GM21576 (cell line): Measurements from ENCODE around the gene SMC1B.
"Not testable (repeated sequence)": the region's sequence is repeated elsewhere in the genome, so short reads cannot be mapped to it uniquely, and the experiment has no call there.

Source experiments
- ATAC-seq: cut with Tn5 transposase; IDR thresholded peaks from one replicate; pipeline ENCODE4 v1.9.1; 2021; ENCODE audit warnings: mild to moderate bottlenecking, moderate library complexity; ENCODE audit not compliant: unreplicated experiment

Gene SMC1B, protein sequence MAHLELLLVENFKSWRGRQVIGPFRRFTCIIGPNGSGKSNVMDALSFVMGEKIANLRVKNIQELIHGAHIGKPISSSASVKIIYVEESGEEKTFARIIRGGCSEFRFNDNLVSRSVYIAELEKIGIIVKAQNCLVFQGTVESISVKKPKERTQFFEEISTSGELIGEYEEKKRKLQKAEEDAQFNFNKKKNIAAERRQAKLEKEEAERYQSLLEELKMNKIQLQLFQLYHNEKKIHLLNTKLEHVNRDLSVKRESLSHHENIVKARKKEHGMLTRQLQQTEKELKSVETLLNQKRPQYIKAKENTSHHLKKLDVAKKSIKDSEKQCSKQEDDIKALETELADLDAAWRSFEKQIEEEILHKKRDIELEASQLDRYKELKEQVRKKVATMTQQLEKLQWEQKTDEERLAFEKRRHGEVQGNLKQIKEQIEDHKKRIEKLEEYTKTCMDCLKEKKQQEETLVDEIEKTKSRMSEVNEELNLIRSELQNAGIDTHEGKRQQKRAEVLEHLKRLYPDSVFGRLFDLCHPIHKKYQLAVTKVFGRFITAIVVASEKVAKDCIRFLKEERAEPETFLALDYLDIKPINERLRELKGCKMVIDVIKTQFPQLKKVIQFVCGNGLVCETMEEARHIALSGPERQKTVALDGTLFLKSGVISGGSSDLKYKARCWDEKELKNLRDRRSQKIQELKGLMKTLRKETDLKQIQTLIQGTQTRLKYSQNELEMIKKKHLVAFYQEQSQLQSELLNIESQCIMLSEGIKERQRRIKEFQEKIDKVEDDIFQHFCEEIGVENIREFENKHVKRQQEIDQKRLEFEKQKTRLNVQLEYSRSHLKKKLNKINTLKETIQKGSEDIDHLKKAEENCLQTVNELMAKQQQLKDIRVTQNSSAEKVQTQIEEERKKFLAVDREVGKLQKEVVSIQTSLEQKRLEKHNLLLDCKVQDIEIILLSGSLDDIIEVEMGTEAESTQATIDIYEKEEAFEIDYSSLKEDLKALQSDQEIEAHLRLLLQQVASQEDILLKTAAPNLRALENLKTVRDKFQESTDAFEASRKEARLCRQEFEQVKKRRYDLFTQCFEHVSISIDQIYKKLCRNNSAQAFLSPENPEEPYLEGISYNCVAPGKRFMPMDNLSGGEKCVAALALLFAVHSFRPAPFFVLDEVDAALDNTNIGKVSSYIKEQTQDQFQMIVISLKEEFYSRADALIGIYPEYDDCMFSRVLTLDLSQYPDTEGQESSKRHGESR

DNA sequence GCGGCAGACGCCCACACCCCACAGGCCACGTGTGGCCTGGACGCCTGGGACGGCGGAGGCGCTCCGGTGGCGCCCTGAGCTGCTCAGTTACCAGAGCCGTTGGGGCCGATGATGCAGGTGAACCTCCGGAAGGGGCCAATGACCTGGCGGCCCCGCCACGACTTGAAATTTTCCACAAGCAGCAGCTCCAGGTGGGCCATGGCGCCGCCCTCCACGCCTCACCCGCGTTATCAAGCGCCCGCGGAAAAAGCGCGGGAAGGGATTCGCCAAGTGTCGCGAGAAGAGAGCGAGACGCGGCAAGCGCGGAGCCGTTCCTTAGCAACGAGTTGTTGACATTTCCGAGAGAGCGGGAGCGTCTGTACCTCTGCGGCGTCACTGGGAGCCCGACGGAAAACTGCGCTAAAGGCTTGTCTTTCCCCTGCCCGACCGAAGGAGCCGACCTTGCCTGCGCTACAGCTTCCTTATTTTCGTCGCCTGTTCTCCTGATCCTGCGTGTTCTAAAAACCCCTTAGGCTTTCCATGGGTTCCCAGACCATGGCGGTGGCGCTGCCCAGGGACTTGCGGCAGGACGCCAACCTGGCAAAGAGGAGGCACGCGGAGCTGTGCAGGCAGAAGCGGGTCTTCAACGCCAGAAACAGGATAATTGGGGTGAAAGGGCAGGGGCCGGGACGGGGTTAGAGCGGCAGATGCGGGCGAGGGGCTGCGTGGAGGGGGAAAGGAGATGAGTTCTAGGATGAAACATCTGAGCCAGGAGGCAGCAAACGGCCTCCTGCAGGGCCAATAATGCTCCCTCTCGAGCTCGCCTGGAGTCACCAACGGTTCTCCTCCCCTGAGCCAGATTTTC lies at the start of gene SMC1B, which contains the start of gene RIBC2:
TSS of gene SMC1B (minus strand) at position 232 of the 844 bp plus-strand sequence. CDS start at position 200, 32 bp downstream.
TSS of gene RIBC2 (plus strand) at position 326 of the 844 bp plus-strand sequence. CDS start at position 520, 194 bp downstream.
- peak; percentile 55 for ATAC-seq

- ATAC-seq = no peak
These were observed 48.7 kb upstream of the SMC1B start for GRCh38 chr22:45462034-45462655.

- ATAC-seq = no peak
These were observed 47.1 kb upstream of the SMC1B start for GRCh38 chr22:45460288-45461109.

GRCh38 chr22:45459235-45459634 lies 45.8 kb upstream of the SMC1B start:
- no peak for ATAC-seq

DNA sequence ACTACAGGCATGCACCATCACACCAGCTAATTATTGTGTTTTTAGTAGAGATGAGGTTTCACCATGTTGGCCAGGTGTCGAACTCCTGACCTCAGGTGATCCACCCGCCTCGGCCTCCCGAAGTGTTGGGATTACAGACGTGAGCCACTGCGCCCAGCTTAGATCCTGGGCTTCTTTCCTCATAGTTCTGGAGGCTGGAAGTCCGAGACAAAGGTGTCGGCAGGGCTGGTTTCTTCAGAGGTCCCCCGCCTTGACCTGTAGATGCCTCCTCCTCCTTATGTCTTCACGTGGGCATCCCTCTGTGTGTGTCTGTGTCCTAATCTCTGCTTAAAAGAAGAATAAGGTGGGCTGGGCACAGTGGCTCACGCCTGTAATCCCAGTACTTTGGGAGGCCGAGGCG lies 45.1 kb upstream of the SMC1B start:
- ATAC-seq = no peak

GRCh38 chr22:45456811-45457210 lies 43.4 kb upstream of the SMC1B start:
- no peak for ATAC-seq

DNA sequence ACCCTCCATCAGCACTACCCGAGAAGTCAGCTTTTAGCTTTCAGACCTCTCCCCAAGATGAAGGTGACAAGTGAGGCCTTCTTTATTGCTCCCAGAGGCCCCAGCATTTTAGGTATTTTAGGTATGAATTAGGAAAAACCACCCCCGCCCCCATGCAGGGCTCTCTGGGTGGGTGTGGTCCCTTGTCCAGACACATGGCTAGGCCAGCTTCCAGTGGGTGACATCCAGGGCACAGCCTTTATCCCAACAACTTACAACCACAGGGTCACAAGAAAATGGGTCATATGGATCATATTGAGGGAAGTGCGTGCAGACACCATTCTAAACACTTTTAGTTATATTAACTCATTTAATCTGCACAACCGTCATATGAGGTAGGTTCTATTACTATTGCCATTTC lies 42.2 kb upstream of the SMC1B start:
- no peak for ATAC-seq

DNA sequence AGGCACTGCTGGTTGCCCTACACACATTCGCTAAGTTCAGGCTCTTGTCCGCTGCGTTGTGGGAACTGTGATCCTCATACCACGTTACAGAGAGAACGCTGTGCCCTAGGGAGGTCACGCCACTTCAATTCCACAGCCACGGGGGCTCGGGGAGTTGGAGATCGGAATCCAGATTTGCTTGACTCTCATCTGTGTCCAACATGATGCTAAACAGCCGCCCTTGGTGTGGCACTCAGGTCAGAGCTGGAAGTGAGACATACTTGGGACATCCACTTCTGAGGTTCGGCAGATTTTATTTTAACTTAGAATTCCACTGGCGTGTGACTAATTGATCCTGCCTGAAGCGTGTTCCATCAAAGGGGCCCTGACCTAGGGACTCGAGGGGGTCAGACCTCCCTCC lies 41.8 kb upstream of the SMC1B start:
- no peak for ATAC-seq

DNA sequence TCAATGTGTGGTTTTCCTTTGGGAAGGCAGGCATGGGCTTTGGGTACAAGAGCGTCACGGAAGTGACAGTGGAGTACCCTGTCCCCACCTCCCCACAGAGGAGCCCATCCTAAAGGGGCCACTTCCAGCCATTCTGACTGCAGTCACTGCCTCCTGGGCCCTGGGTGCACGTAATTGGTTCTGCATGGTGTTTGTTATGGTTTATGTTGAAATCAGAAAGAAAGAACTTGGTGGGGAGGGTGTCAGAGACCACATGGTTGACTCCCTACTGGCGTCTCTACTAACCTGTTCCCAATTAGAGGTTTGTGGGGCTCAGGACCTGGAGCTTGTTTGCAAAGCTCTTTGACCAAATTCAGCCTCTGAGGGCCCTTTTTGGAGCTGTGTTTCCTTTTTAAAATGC lies 40.9 kb upstream of the SMC1B start:
- no peak for ATAC-seq

- no peak for ATAC-seq
These were observed 40.4 kb upstream of the SMC1B start for GRCh38 chr22:45453764-45454163.

- ATAC-seq = no peak
These were observed 39.4 kb upstream of the SMC1B start for GRCh38 chr22:45452565-45453379.

DNA sequence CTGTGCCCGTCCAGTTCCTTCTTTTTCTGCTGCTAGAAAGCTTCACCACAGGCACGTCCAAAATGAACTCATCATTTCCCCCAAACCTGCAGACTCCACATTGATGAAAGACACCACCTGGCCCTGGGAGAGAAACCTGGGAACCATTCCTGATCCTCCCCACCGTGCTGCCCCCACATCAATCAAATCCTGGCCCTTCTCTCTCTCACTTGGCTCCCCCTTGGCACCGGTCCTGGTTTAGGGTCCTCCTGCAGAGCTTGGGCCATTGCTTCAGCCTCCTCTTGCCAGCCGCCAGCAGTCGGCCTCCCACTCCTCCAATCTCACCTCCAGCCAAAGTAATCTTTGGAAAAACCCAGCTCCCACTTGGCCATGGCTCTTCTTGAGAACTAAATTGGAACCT lies 38.6 kb upstream of the SMC1B start:
- no peak for ATAC-seq

DNA sequence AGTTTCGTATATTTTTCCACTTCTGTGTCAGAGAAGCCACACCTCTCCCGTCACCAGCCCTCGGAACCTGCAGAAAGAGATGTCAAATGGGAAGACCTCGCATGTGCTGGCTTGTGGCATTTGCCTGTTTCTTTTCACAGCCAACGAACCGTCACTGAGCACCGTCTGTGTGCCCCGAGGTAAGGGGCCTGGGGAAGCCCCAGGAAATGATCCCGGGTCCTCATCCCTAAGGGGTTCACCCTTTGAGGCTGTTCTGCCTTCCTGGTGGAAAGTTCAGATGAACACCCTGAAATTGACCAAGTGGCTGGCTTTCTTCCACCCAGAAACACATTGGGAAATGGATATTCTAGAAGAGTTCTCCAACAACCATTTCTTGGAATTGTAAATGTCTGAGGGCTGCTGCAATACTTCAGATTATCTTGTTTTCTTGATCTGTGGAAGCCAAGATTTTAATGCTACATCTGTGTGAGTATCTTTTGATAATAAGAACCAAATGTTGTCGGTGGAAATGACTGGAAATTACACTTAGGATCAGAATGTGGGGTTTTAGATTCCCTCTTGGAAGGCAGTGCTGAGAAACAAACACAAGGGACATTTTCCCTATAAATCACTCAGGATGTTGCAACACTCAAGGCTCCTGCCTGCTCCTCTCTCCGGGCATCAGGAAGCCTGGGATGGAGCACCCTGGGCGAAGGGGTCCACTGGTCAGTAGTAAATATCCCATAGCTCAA lies 37.7 kb upstream of the SMC1B start:
- no peak for ATAC-seq

DNA sequence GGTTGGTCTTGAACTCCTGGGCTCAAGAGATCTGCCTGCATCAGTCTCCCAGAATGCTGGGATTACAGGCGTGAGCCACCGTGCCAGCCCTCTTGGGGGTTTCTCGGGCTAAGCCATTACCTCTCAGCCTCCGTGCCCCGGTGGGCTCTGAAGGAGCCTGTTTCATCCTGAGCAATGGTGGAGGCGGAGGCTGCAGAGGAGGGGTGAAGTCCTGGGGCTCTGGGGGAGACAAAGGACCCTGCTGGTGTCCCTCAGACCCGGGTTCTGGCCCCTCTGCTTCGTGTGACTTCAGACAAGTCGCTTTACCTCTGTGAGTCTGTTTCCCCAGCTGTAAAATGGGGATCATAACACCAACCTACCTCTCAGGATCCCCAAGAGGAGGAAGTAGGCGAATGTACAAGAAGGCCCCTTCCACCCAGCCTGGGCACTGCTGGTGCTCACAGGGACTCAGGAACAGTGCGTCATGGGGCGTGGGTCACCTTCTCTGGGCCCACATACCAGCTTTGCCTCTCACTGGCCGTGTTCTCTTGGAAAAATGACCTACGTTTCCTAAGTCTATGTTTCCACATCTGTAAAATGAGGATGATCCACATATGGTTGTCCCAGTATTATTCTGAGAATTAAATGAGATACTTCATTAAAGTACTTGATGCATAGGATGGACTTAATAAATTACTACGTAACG lies 36.8 kb upstream of the SMC1B start:
- no peak for ATAC-seq

GRCh38 chr22:45449442-45449841 lies 36.0 kb upstream of the SMC1B start:
- ATAC-seq = not testable (repeated sequence)

DNA sequence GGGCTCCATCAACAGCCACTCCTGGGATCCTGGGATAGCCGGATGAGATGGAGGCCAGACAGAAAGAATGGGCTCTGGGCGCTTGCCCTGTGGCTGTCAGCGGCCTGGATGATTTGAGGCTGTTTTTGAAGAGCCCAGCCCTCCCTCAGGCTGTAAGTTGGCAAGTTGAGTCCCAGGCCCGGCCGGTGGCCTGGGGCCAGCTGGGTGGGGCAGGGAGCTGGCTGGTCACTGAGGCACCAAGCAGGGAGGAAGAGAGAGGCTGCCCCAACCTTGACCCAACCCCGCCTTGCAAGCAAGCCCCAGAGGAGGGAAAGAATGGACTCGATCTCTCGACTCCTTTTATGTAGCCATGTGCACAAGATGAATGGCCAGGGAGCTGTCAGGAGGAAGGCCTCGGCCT lies 35.0 kb upstream of the SMC1B start:
- no peak for ATAC-seq

- ATAC-seq = not testable (repeated sequence)
These were observed 34.2 kb upstream of the SMC1B start for GRCh38 chr22:45447596-45447995.
